H9 (cell line): Measurements from ENCODE around the gene FIGNL2. TPM values are rescaled to one million over a fixed set of nuclear protein-coding genes. Genes with fewer than 3 reads are reported as not detected.

Experiments used
- DNase-seq: peaks from one replicate; pipeline ENCODE4 v3.0.0-alpha.2; 2017
- H2AFZ ChIP-seq: one replicate; pipeline ENCODE4 v1.6.1; 2013; ENCODE audit warnings: mild to moderate bottlenecking, low read length, control low read depth, moderate library complexity
- H2AK5ac ChIP-seq: 2 replicates; pipeline ENCODE4 v1.6.1; 2013; ENCODE audit warnings: low read length, control low read depth, mixed read lengths; ENCODE audit not compliant: insufficient read length
- H2BK120ac ChIP-seq: one replicate; pipeline ENCODE4 v1.6.1; 2013; ENCODE audit warnings: low read depth, mild to moderate bottlenecking, low read length, control low read depth, inconsistent platforms; ENCODE audit not compliant: poor library complexity, severe bottlenecking
- H2BK12ac ChIP-seq: 2 replicates; pipeline ENCODE4 v1.6.1; 2013; ENCODE audit warnings: low read length, control low read depth, mixed read lengths, low read depth; ENCODE audit not compliant: insufficient read length
- H2BK15ac ChIP-seq: 2 replicates; pipeline ENCODE4 v1.6.1; 2013; ENCODE audit warnings: low read depth, low read length, control low read depth
- H2BK20ac ChIP-seq: one replicate; pipeline ENCODE4 v1.6.1; 2013; ENCODE audit warnings: low read depth, mild to moderate bottlenecking, low read length, control low read depth, inconsistent platforms; ENCODE audit not compliant: poor library complexity, severe bottlenecking
- H2BK5ac ChIP-seq: 2 replicates; pipeline ENCODE4 v1.6.1; 2013; ENCODE audit warnings: low read length, control low read depth, mixed read lengths; ENCODE audit not compliant: insufficient read length
- H3K14ac ChIP-seq: 2 replicates; pipeline ENCODE4 v1.6.1; 2013; ENCODE audit warnings: low read length, control low read depth; ENCODE audit not compliant: insufficient read depth
- H3K18ac ChIP-seq: 2 replicates; pipeline ENCODE4 v1.6.1; 2013; ENCODE audit warnings: low read depth, mild to moderate bottlenecking, mixed read lengths, low read length, control low read depth; ENCODE audit not compliant: insufficient read length
- H3K23ac ChIP-seq: 2 replicates; pipeline ENCODE4 v1.6.1; 2013; ENCODE audit warnings: low read length, control low read depth, mixed read lengths, low read depth; ENCODE audit not compliant: insufficient read length
- H3K23me2 ChIP-seq: 2 replicates; pipeline ENCODE4 v1.6.1; 2013; ENCODE audit warnings: low read depth, mild to moderate bottlenecking, mixed read lengths, low read length, control low read depth; ENCODE audit not compliant: insufficient read length, poor library complexity, severe bottlenecking
- H3K27ac ChIP-seq: 2 replicates; pipeline ENCODE4 v1.5.1; 2013; ENCODE audit warnings: low read length, control low read depth, mixed read lengths, low read depth; ENCODE audit not compliant: insufficient read length
- H3K27me3 ChIP-seq: 2 replicates; pipeline ENCODE4 v1.6.1; 2013; ENCODE audit warnings: low read length, control low read depth, inconsistent platforms; ENCODE audit not compliant: insufficient read depth
- H3K4ac ChIP-seq: 2 replicates; pipeline ENCODE4 v1.6.1; 2013; ENCODE audit warnings: low read depth, mild to moderate bottlenecking, control low read depth, inconsistent platforms, low read length, moderate library complexity
- H3K4me1 ChIP-seq: 2 replicates; pipeline ENCODE4 v1.6.1; 2013; ENCODE audit warnings: low read length, control low read depth, inconsistent platforms; ENCODE audit not compliant: insufficient read depth
- H3K4me2 ChIP-seq: 2 replicates; pipeline ENCODE4 v1.6.1; 2013; ENCODE audit warnings: low read length, control low read depth, mixed read lengths; ENCODE audit not compliant: insufficient read length, insufficient read depth
- H3K56ac ChIP-seq: 2 replicates; pipeline ENCODE4 v1.6.1; 2013; ENCODE audit warnings: low read depth, mild to moderate bottlenecking, mixed read lengths, low read length, control low read depth; ENCODE audit not compliant: insufficient read length
- H3K79me1 ChIP-seq: 2 replicates; pipeline ENCODE4 v1.6.1; 2013; ENCODE audit warnings: low read depth, mild to moderate bottlenecking, moderate library complexity, low read length, control low read depth, inconsistent platforms; ENCODE audit not compliant: insufficient read depth, poor library complexity, severe bottlenecking
- H3K79me2 ChIP-seq: 2 replicates; pipeline ENCODE4 v1.6.1; 2013; ENCODE audit warnings: low read length, control low read depth, inconsistent platforms; ENCODE audit not compliant: insufficient read depth
- H3K9ac ChIP-seq: 2 replicates; pipeline ENCODE4 v1.6.1; 2013; ENCODE audit warnings: low read length, control low read depth, mixed read lengths; ENCODE audit not compliant: insufficient read length; ENCODE audit errors: extremely low read depth
- H3K9me3 ChIP-seq: one replicate; pipeline ENCODE4 v1.6.1; 2013; ENCODE audit warnings: low read depth, low read length, inconsistent platforms; ENCODE audit not compliant: control insufficient read depth
- H3T11ph ChIP-seq: one replicate; pipeline ENCODE4 v1.6.1; 2013; ENCODE audit warnings: mild to moderate bottlenecking, low read length, control low read depth, inconsistent platforms
- H4K20me1 ChIP-seq: one replicate; pipeline ENCODE4 v1.6.1; 2013; ENCODE audit not compliant: control insufficient read depth, insufficient read length, insufficient read depth
- H4K5ac ChIP-seq: 2 replicates; pipeline ENCODE4 v1.6.1; 2013; ENCODE audit warnings: low read depth, mild to moderate bottlenecking, mixed read lengths, low read length, control low read depth; ENCODE audit not compliant: insufficient read length
- H4K8ac ChIP-seq: replicated peaks from 2 replicates; pipeline ENCODE4 v1.6.1; 2013; ENCODE audit warnings: low read length, control low read depth, mixed read lengths, low read depth; ENCODE audit not compliant: insufficient read length
- H4K91ac ChIP-seq: 2 replicates; pipeline ENCODE4 v1.6.1; 2013; ENCODE audit warnings: low read depth, mild to moderate bottlenecking, moderate library complexity, mixed read lengths, low read length, control low read depth; ENCODE audit not compliant: insufficient read length
- H3K27ac Mint-ChIP-seq, 3 experiments: 2 replicates in 2 of 3; 3 replicates in 1 of 3; pipeline ENCODE4 v1.8.0; 2020 to 2021; ENCODE audit warnings: mixed read lengths in 3 of 3, mild to moderate bottlenecking in 1 of 3, moderate library complexity in 1 of 3
- H3K27me3 Mint-ChIP-seq: 2 replicates; pipeline ENCODE4 v1.8.0; 2021; ENCODE audit warnings: low read depth, mild to moderate bottlenecking, moderate library complexity, mixed read lengths
- H3K36me3 Mint-ChIP-seq, 3 experiments: 2 replicates in 2 of 3; 3 replicates in 1 of 3; pipeline ENCODE4 v1.8.0; 2020 to 2021; ENCODE audit warnings: low read depth in 3 of 3, mixed read lengths in 3 of 3; ENCODE audit not compliant: insufficient read depth in 1 of 3
- H3K4me1 Mint-ChIP-seq, 2 experiments: 2 replicates each; pipeline ENCODE4 v1.8.0; 2020; ENCODE audit warnings: mixed read lengths in 2 of 2
- H3K4me3 Mint-ChIP-seq, 2 experiments: 2 replicates in 1 of 2; 3 replicates in 1 of 2; pipeline ENCODE4 v1.8.0; 2020 to 2021; ENCODE audit warnings: mild to moderate bottlenecking in 2 of 2, mixed read lengths in 2 of 2, moderate library complexity in 1 of 2
- H3K9me3 Mint-ChIP-seq, 2 experiments: 2 replicates in 1 of 2; 3 replicates in 1 of 2; pipeline ENCODE4 v1.8.0; 2020; ENCODE audit warnings: mild to moderate bottlenecking in 2 of 2, mixed read lengths in 2 of 2, moderate library complexity in 1 of 2
- WGBS: extraction: QIAGEN DNeasy Blood & Tissue Kit; methylation state at CpG from one replicate; pipeline ENCODE4 v1.1.7; 2013; ENCODE audit warnings: missing lambda C conversion rate, low lambda C conversion rate, mixed read lengths; ENCODE audit not compliant: insufficient read length; ENCODE audit errors: extremely low coverage; 5-methylcytosine and 5-hydroxymethylcytosine counted together
- total RNA-seq: library from RNA; stranded (reverse); gene quantifications from 2 replicates; pipeline ENCODE4 v1.2.1, GENCODE V29; 2021
- TF ChIP-seq, protein P1 (sequence below): fragments of 200-600 bp; sonication (generic); conservative IDR thresholded peaks from 3 replicates; pipeline ENCODE4 v1.8.0; 2021; ENCODE audit warnings: antibody characterized with exemption, mild to moderate bottlenecking

Gene FIGNL2
- total RNA-seq, 1 experiment from 2014 or later: 19.7 TPM

DNA sequence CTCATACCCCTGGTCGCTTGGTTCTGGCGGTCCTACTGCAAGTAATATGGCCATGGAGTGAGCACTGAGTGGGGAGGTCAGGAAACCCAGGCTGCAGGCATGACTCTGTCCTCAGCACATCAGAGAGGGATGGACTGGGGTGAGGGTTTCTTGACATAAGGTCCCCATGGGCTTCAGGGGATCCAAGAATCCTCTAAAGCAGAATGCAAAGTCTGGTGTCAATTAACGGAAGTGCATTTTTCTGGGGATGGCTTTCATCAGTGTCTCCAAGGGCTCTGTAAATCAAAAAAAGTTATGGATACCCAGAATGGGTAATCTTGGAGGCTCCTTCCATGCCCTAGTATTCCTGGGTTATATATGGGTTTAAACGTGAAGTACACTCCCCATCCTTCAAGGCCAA, 3.7 kb downstream of the FIGNL2 start:
- no peak overlapping the region for H3K56ac ChIP-seq
- H3K4me3 Mint-ChIP-seq: no peak overlapping the region
- H2BK15ac ChIP-seq: no peak overlapping the region
- no peak overlapping the region for H3K9ac ChIP-seq
- TF ChIP-seq, protein P1, sequence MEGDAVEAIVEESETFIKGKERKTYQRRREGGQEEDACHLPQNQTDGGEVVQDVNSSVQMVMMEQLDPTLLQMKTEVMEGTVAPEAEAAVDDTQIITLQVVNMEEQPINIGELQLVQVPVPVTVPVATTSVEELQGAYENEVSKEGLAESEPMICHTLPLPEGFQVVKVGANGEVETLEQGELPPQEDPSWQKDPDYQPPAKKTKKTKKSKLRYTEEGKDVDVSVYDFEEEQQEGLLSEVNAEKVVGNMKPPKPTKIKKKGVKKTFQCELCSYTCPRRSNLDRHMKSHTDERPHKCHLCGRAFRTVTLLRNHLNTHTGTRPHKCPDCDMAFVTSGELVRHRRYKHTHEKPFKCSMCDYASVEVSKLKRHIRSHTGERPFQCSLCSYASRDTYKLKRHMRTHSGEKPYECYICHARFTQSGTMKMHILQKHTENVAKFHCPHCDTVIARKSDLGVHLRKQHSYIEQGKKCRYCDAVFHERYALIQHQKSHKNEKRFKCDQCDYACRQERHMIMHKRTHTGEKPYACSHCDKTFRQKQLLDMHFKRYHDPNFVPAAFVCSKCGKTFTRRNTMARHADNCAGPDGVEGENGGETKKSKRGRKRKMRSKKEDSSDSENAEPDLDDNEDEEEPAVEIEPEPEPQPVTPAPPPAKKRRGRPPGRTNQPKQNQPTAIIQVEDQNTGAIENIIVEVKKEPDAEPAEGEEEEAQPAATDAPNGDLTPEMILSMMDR: no peak
- H3K18ac ChIP-seq: no peak overlapping the region
- no peak overlapping the region for H3K4ac ChIP-seq
- no peaks in the 10 kb centered on the region for H4K20me1 ChIP-seq
- no CpG with 5 or more reads among the region's 4 CpGs for WGBS
- no peak overlapping the region for H3K4me2 ChIP-seq
- no peak overlapping the region for H3K27ac ChIP-seq
- no peaks in the 10 kb centered on the region for H3K79me2 ChIP-seq
- H3K4me1 Mint-ChIP-seq: peaks cover 40 to 59% of the 10 kb centered on the region in 2 experiments
- H3K9me3 Mint-ChIP-seq: no peaks in the 10 kb centered on the region
- no peaks in the 10 kb centered on the region for H3K9me3 ChIP-seq
- no peak overlapping the region for H4K5ac ChIP-seq
- no peak overlapping the region for H4K8ac ChIP-seq
- no peak for DNase-seq
- no peak overlapping the region for H3K23ac ChIP-seq
- H3K4me1 ChIP-seq: no peaks in the 10 kb centered on the region; the same call in 1 of the 2 replicates
- no peak overlapping the region for H2BK20ac ChIP-seq
- no peak overlapping the region for H4K91ac ChIP-seq
- no peak overlapping the region for H3T11ph ChIP-seq
- peaks cover 20% of the 10 kb centered on the region for H3K23me2 ChIP-seq
- H3K14ac ChIP-seq: no peak overlapping the region
- H3K27me3 Mint-ChIP-seq: peaks cover 41% of the 10 kb centered on the region
- no peak overlapping the region for H2AFZ ChIP-seq
- H2BK120ac ChIP-seq: no peak overlapping the region
- H2AK5ac ChIP-seq: no peak overlapping the region
- H3K36me3 Mint-ChIP-seq: peaks cover 0 to 14% (median 9%) of the 10 kb centered on the region in 3 experiments; a peak in 4 of 7 replicates
- H3K27me3 ChIP-seq: peaks cover 5% of the 10 kb centered on the region; the same call in 1 of the 2 replicates
- H3K27ac Mint-ChIP-seq: no peak overlapping the region
- no peak overlapping the region for H2BK5ac ChIP-seq
- H3K79me1 ChIP-seq: no peaks in the 10 kb centered on the region
- H2BK12ac ChIP-seq: no peak overlapping the region
